Memory B cell (primary cell): ENCODE data around the gene CADM2.

Experiments used
- ATAC-seq: fragments of 150-1000 bp; cut with Tn5 transposase; 2 replicates; pipeline ENCODE4 v1.10.0; 2021; ENCODE audit warnings: low read depth, mild to moderate bottlenecking, moderate library complexity
- DNase-seq, 2 donors: peaks; one replicate each; pipeline ENCODE4 v3.0.0; 2022; ENCODE audit warnings: low spot score in 2 of 2
- H3K27ac Mint-ChIP-seq: one replicate; pipeline ENCODE4 v1.8.0; 2022; ENCODE audit warnings: mild to moderate bottlenecking, moderate library complexity, mixed read lengths
- H3K27me3 Mint-ChIP-seq: one replicate; pipeline ENCODE4 v1.8.0; 2022; ENCODE audit warnings: mixed read lengths
- H3K36me3 Mint-ChIP-seq: one replicate; pipeline ENCODE4 v1.8.0; 2022; ENCODE audit warnings: mild to moderate bottlenecking, mixed read lengths
- H3K4me1 Mint-ChIP-seq: one replicate; pipeline ENCODE4 v1.8.0; 2022; ENCODE audit warnings: mixed read lengths
- H3K4me3 Mint-ChIP-seq: one replicate; pipeline ENCODE4 v1.8.0; 2022; ENCODE audit warnings: mild to moderate bottlenecking, moderate library complexity, mixed read lengths
- H3K9me3 Mint-ChIP-seq: one replicate; pipeline ENCODE4 v1.8.0; 2022; ENCODE audit warnings: mixed read lengths

Gene CADM2

GRCh38 chr3:86087160-86087871 is 1128.5 kb downstream of the CADM2 start:
- ATAC-seq: no peak
- Mint-ChIP-seq H3K36me3 (no peaks in the 10 kb centered on the region), H3K4me1 (no peaks in the 10 kb centered on the region), H3K9me3 (peaks cover 3% of the 10 kb centered on the region), H3K4me3 (no peak overlapping the region), H3K27ac (no peak overlapping the region), H3K27me3 (no peaks in the 10 kb centered on the region)
- no peak for DNase-seq

- H3K27ac Mint-ChIP-seq: no peak overlapping the region
- H3K27me3 Mint-ChIP-seq: no peaks in the 10 kb centered on the region
- peaks cover 17% of the 10 kb centered on the region for H3K9me3 Mint-ChIP-seq
- DNase-seq: no peak
- ATAC-seq: no peak
- no peaks in the 10 kb centered on the region for H3K36me3 Mint-ChIP-seq
- H3K4me1 Mint-ChIP-seq: no peaks in the 10 kb centered on the region
- no peak overlapping the region for H3K4me3 Mint-ChIP-seq
Measured at GRCh38 chr3:86104154-86104553, 1145.4 kb downstream of the CADM2 start.

GRCh38 chr3:86109434-86109833 is 1150.6 kb downstream of the CADM2 start:
- H3K27me3 Mint-ChIP-seq: no peaks in the 10 kb centered on the region
- H3K4me1 Mint-ChIP-seq: no peaks in the 10 kb centered on the region
- H3K27ac Mint-ChIP-seq: no peak overlapping the region
- ATAC-seq (no peak), DNase-seq (no peak)
- peaks cover 12% of the 10 kb centered on the region for H3K9me3 Mint-ChIP-seq
- no peaks in the 10 kb centered on the region for H3K36me3 Mint-ChIP-seq
- H3K4me3 Mint-ChIP-seq: no peak overlapping the region
